Calu3 (cell line): Measurements from ENCODE around the gene MED15. TPM values are rescaled to one million over a fixed set of nuclear protein-coding genes. Genes with fewer than 3 reads are reported as not detected.

ENCODE experiments used
- BruUV-seq: library from RNA; stranded (reverse); fragments of 400-500 nt; replicated peaks from 2 replicates; lab custom pipeline; 2021; lab: Mats Ljungman, UMichigan
- CTCF ChIA-PET: fragments of 300-600 bp; sonication (Branson Sonifier 250); formaldehyde crosslinking; loops from one replicate; lab custom pipeline; 2022; ENCODE audit warnings: antibody characterized with exemption; lab: Charles Lee
- DNase-seq: peaks from one replicate; pipeline ENCODE4 v3.0.0; 2022
- H3K27ac Mint-ChIP-seq: one replicate; pipeline ENCODE4 v1.8.0; 2022; ENCODE audit warnings: mixed read lengths; ENCODE audit not compliant: unreplicated experiment
- H3K27me3 Mint-ChIP-seq: one replicate; pipeline ENCODE4 v1.8.0; 2022; ENCODE audit warnings: mixed read lengths; ENCODE audit not compliant: unreplicated experiment
- H3K36me3 Mint-ChIP-seq: one replicate; pipeline ENCODE4 v1.8.0; 2022; ENCODE audit warnings: mild to moderate bottlenecking, moderate library complexity, mixed read lengths; ENCODE audit not compliant: insufficient read depth, unreplicated experiment
- H3K4me1 Mint-ChIP-seq: one replicate; pipeline ENCODE4 v1.8.0; 2022; ENCODE audit warnings: mild to moderate bottlenecking, low read depth, mixed read lengths; ENCODE audit not compliant: unreplicated experiment
- H3K4me3 Mint-ChIP-seq: one replicate; pipeline ENCODE4 v1.8.0; 2022; ENCODE audit warnings: mild to moderate bottlenecking, low read depth, moderate library complexity, mixed read lengths; ENCODE audit not compliant: unreplicated experiment
- H3K9me3 Mint-ChIP-seq: one replicate; pipeline ENCODE4 v1.8.0; 2022; ENCODE audit warnings: low read depth, mixed read lengths; ENCODE audit not compliant: unreplicated experiment
- intact Hi-C: fragments of 100-400 bp; cut with micrococcal nuclease; formaldehyde crosslinking; loops from one replicate; pipeline ENCODE4 v1.10.0; 2022; ENCODE audit not compliant: unreplicated experiment
- total RNA-seq: library from RNA; stranded (reverse); gene quantifications from 2 replicates; pipeline ENCODE4 v1.2.3, GENCODE V29; 2022
- TF ChIP-seq, protein P1 (sequence below): fragments of 200-600 bp; IDR thresholded peaks from one replicate; pipeline ENCODE4 v1.8.0; 2022; ENCODE audit warnings: antibody characterized with exemption; ENCODE audit not compliant: unreplicated experiment

Gene MED15
- total RNA-seq, 1 experiment from 2014 or later: 144 TPM

DNA sequence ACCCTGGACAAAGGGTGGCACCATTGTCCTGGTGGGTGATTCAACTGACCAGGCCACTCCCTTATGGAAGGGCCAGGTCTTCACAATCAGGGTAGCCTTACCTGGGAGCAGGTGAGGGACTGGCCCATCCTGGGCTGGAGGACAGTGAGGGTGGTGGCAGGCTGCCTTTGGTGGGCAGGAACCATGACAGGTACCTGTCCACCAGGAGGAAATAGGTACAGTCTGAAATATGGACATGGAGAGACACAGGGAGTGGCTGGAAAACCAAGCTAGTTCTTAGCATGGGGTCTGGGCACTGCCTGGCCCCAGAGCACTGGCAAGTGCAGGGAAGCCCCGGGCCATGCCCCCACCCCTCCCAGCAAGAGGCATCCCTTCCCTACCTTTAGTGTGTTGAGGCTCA lies 113.8 kb downstream of the MED15 start:
- TF ChIP-seq, protein P1, sequence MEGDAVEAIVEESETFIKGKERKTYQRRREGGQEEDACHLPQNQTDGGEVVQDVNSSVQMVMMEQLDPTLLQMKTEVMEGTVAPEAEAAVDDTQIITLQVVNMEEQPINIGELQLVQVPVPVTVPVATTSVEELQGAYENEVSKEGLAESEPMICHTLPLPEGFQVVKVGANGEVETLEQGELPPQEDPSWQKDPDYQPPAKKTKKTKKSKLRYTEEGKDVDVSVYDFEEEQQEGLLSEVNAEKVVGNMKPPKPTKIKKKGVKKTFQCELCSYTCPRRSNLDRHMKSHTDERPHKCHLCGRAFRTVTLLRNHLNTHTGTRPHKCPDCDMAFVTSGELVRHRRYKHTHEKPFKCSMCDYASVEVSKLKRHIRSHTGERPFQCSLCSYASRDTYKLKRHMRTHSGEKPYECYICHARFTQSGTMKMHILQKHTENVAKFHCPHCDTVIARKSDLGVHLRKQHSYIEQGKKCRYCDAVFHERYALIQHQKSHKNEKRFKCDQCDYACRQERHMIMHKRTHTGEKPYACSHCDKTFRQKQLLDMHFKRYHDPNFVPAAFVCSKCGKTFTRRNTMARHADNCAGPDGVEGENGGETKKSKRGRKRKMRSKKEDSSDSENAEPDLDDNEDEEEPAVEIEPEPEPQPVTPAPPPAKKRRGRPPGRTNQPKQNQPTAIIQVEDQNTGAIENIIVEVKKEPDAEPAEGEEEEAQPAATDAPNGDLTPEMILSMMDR: no peak
- Mint-ChIP-seq H3K36me3 (no peaks in the 10 kb centered on the region), H3K4me3 (no peak overlapping the region), H3K27me3 (peaks cover 56% of the 10 kb centered on the region), H3K9me3 (no peaks in the 10 kb centered on the region), H3K27ac (no peak overlapping the region), H3K4me1 (no peaks in the 10 kb centered on the region)
- DNase-seq: no peak
- intact Hi-C loops: no loop called here
- CTCF ChIA-PET: no interaction called here
- no TSS peak for BruUV-seq

DNA sequence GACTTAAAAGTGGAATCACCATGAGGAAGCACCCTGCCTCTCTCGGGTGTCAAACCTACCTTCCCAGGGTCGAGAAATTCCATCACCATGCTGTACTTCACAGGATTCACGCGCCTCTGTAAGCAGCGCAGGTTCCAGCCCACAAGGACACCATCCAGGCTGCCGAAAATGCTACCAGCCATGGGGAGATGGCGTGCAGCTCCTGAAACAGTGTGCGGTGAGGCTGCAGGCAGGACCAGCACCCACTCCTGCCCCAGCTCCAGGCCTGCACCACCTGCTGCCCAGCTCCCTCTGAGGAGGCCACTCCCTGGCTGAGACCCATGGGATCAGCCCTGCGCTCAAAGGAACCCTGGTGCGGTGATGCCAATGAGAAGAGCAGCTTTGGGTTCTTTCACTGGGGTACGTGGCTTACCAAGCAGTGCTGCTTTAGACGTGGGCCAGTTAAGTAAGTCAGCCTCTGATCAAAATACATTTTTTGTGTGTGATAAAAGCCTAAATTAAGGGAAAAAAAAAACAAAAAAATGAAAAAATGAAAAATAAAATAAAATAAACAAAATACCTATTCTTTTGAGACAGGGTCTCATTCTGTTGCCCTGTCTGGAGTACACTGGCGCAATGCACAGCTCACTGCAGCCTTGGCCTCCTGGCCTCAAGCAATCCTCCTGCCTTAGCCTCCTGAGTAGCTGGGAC lies 115.4 kb downstream of the MED15 start:
- CTCF ChIA-PET: interaction anchor here (0.6 kb wide), 1 partner anchor 67 kb away, joined by 5 read pairs; no protein-coding TSS in a partner anchor
- Mint-ChIP-seq H3K27ac (no peak overlapping the region), H3K4me3 (no peak overlapping the region), H3K27me3 (peaks cover 64% of the 10 kb centered on the region), H3K36me3 (no peaks in the 10 kb centered on the region), H3K9me3 (no peaks in the 10 kb centered on the region), H3K4me1 (no peaks in the 10 kb centered on the region)
- TF ChIP-seq, protein P1: no peak
- intact Hi-C loops: no loop called here
- no TSS peak for BruUV-seq
- no peak for DNase-seq

DNA sequence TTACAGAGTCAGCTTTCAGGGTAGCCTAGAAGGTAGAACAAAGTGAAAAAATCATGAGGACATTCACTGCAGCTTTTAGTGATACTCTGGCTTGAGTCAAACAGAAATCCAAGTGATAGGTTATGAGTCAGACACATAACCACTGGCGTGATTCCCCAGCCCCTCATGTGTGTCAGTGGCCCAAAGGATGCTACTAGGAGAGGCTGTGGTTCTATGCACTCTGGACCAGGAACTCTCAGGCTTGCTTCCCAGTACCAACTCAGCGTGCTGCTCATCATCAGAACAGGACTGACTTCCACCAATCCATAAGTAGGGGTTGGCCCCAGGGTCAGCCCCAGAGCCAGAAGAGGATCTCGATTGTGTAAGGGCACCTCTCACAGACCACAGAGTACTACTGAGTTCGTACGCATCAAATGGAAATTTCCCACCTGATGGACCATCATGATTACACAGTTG lies 116.8 kb downstream of the MED15 start:
- no peak overlapping the region for H3K4me3 Mint-ChIP-seq
- no peaks in the 10 kb centered on the region for H3K4me1 Mint-ChIP-seq
- intact Hi-C loops: no loop called here
- no TSS peak for BruUV-seq
- H3K27me3 Mint-ChIP-seq: peaks cover 66% of the 10 kb centered on the region
- H3K27ac Mint-ChIP-seq: no peak overlapping the region
- no peaks in the 10 kb centered on the region for H3K36me3 Mint-ChIP-seq
- TF ChIP-seq, protein P1: no peak
- CTCF ChIA-PET: interaction anchor here (0.6 kb wide), 1 partner anchor 25 kb away, joined by 3 read pairs; no protein-coding TSS in a partner anchor
- no peak for DNase-seq
- no peaks in the 10 kb centered on the region for H3K9me3 Mint-ChIP-seq

DNA sequence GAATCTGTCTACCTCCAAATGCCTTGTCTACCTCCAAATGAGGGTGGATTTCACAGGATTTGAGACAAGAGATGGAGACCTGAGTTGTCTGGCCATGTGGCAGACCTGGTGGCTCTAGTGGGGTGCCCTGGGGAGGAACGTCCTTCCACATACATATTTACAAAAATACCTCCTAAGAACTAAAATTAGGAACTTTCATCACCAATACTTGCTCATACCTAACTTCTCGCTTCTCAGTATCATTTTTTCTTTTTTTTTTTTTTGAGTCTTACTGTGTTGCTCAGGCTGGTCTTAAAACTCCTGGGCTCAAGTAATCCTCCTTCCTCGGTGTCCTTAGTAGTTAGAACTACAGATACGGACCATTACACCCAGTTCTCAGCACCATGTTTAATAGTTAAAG lies 117.9 kb downstream of the MED15 start:
- Mint-ChIP-seq H3K4me3 (no peak overlapping the region), H3K4me1 (no peaks in the 10 kb centered on the region), H3K27me3 (peaks cover 75% of the 10 kb centered on the region), H3K36me3 (no peaks in the 10 kb centered on the region), H3K9me3 (no peaks in the 10 kb centered on the region), H3K27ac (no peak overlapping the region)
- CTCF ChIA-PET: no interaction called here
- DNase-seq: no peak
- intact Hi-C loops: no loop called here
- TF ChIP-seq, protein P1: no peak
- BruUV-seq: no TSS peak
